Stimulated activated CD4-positive, alpha-beta T cell treated with anti-CD3 and anti-CD28 coated beads, Interleukin-1b, Interleukin-23, amount 100 ng/mL, for 48 hours (primary cell): ENCODE data around the gene DCTPP1.

Experiments used
- DNase-seq: peaks from one replicate; pipeline ENCODE4 v3.0.0-alpha.2; 2020

DCTPP1 gene

DNA sequence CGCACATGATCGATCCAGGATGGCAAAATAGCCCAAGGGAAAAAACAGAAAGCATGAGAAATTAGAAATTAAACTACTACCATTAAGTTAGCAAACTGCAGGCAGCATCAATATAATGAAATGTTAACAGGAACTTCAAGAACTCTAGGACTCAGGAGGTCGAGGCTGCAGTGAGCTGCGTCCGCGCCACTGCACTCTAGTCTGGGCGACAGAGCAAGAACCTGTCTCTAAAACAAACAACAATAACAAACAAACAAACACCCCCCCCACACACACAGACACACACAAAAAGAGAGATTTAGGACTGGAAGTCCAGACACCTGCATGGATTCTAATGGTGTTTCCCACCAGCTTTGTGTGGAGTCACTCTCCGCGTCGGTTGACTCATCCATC is 16.4 kb upstream of the DCTPP1 start:
- no peak for DNase-seq

DNA sequence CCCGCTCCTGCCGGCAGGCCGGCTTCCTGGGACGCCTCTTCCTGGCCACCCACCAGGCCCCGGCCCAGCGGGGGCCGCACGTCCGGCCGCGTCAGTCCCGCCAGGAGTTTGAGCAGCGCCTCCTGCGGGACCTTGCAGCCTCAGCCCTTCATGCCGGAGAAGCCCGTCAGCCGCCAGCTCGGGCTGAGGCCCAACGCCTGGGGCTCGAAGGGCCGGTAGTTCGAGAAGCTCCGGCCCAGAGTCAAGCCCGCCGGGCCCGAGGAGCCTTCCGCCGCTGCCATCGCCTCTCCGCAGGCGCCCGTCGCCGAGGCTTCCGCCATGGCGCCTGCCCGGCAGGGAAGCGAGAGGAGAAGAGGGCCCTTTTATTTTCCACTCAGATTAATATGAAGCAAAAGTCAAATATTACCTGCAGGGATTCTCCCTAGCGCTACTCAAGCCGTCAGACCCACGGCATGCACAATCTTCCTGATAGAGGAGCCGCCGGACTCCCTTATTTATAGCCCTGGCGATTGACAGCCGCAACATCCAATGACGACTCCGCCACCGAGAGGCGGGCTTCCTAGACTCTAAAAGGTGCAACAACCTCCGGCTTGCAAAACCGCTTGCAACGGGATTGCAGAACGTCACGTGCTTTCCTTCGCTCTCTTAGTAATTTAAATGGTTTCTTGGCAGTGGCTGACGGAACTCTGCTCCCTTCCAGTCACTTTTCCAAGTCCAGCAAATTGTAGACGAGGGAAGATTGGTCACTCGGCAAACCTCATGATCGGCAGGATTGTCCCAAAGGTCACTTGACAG is 15.8 kb upstream of the DCTPP1 start, which contains the start of gene SEPHS2:
SEPHS2 (minus strand) TSS at position 467 of the 795 bp plus-strand sequence; CDS start at position 320, 147 bp downstream.
- DNase-seq, result peak; percentile 97

DNA sequence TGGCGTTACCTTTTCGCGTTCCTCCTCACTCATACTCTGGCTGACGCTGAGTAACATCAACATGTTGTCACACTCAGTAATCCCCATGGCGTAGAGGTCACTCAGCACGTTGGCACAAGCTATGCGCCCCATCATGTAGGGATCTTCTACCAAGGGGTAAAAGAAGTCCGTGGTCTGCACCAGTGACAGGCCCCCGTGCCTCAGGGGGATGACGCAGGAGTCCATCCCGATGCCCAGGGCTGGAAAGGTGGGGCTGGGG is 15.2 kb upstream of the DCTPP1 start:
- no peak for DNase-seq

DNA sequence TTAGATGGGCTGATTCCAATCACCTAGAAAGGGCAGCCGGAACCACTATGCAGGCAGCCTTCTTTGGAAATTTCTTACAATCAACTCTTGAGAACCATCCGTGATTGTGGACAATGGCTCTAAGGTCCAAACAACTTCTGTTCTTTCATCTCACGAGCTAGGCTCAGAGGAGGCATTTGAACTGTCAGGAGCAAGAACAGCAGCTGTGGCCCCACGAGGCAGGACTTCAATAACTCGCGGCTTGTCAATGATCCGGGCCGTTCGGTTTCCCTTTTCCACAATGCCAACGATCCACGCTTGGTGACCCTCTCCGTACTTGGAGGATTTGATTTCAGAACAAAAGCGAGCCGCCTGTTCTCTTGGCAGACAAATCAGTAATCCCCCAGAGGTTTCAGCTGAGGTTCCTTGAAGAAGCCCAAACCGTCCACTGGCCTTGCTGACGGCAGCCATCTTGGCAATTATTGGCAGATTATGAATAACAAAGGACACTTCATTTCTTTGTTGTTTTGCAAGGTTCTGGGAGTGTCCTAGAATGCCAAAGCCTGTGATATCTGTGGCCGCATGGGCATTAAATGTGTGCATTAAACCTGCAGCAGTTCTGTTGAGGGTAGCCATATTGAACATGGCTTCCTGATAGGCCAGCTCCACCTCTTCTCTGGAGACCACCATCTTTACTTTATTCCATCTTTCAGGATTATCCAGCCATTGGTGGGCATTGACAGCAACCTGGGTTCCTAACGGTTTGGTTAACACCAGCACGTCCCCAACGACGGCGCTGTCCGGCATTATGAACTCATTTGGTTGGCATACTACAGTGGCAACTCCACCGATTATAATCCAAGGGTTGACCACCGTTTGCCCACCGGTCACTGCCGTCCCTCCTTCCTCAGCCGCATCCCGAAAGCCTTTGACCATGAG is 14.7 kb upstream of the DCTPP1 start:
- DNase-seq, result no peak

DNA sequence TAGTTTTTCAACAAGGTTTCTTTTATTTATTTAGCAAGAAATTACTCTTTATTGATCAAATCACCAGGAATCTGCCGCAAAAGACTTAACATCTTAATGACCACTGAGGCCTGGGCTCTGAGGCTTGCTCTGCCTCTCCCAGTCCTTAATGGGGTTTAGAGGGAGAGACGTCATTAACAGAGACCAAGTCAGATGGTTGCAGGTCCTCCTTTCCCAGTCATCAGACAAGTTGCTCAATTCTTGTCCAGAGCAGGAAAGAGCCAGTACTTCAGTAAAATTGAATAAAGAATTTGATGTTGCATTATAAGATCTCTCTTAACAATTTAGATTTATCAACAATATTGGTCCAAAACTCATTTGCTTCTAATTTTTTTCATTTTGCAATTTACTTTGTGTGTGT is 13.8 kb upstream of the DCTPP1 start:
- DNase-seq, result no peak

DNA sequence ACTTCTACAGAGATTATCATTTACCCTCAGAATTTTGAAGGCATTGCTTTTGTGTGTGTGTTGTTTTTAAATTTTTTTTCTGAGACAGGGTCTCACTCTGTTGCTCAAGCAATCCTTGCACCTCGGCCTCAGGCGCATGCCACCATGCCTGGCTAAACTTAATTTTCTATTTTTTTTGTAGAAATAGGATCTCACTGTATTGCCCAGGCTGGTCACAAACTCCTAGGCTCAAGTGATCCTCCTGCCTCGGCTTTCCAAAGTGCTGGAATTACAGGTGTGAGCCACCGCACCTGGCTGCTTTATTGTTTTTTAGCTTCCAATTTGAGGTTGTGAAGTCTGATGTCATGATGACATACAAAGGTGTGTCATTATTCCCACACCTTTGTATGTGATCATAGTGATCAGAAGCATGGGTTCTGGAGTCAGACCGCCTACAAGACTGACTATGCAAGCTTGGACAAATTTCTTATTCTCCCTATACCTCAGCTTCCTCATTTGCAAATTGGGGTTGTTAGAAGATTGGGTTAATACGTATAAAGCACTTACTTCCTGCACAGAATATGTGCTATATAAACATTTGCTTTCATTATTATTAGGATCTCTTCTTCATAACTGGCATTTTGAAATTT is 10.0 kb upstream of the DCTPP1 start:
- DNase-seq, result no peak

DNA sequence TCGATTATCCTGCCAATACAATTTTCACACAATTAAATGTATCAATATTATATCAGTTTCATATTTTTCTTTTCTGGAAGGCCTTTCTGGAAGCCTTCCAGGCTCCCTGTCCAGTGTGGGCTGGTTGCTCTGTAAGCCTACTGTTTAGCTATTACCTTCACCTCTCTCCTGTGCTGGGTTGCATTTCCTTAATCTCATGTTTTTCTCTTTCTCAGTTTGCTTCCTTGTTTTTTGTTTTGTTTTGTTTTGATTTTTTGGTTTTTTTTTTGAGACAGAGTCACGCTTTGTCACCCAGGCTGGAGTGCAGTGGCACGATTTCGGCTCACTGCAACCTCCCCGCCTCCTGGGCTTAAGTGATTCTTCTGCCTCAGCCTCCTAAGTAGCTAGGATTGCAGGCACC is 9.0 kb upstream of the DCTPP1 start:
- no peak for DNase-seq

DNA sequence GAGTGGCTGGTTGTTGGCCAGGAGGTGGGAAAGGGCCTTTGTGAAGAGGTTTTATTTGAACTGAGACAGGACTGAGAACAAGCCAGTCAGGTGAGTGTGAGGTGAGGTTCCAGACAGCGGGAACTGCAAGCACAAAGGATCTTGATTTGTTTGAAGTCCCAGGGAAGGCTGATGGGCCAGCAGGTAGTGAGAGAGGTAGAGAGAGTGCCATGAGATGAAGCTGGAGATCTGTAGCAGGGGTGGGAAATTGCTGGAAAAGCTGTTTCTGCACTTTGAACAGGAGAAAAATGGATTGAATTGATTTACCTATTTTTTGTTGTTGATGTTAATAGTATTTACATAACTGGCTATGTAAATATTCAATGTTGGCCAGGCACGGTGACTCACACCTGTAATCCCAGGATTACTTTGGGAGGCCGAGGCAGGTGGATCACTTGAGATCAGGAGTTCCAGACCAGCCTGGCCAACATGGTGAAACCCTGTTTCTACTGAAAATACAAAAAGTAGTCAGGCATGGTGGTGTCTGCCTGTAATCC is 7.7 kb upstream of the DCTPP1 start:
- DNase-seq, result no peak

DNA sequence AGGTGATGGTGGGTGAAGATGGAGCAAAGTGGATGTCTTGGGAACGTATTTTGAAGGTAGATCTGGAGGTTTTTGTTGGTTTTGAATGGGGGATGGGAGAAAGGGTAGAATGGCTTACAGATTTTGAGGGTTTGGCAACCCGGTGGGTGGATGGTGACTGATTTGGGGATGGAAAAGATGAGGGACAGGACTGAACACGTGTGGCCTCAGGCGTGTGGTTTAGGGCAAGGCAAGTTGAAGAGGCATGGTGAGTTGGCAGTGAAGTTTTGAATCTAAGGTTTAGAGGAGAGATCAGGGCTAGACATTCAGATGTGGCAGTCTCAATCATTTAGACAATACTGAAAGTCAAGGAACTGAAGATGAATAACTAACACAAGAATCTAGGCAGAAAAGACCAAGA is 5.0 kb upstream of the DCTPP1 start:
- DNase-seq, result peak; percentile 88

DNA sequence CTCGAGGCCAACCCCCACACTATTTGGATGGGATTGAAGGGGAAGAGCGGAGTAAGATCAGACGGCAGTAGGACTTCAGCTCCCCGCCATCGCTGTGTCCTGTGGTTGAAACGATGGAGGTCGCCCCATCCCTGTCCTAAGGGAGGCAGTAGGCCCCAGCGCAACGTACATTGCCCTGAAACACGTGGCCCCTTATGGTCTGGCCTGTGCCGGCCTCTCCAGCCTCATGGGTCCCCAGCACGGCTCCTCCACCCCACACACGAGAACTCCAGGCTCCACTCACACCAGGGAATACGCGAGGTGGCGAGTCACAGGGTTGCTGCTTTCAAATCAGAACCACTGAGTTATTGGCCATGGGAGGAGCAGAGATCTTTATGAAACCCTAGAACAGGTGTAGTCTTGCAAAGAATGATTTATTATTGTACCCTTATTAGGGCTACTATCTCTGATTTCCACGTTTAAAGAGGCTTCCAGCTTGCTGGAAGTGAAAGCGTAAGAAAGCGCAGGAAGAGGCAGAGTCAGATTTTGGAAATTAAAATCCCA is 669 bp upstream of the DCTPP1 start:
- peak; percentile 49 for DNase-seq

DNA sequence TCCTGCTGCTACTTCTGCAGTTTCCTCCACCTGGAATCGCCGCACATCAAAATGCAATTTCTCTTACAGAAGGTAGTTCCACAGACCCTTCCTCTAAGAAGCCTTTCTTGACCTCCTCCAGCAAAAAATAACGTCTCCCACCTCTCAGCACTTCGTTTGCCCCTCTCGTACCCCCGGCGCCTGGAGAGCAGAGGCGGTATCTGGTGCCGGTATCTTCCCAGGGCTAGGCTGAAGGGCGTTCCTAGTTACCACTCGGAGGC is 482 bp downstream of the DCTPP1 start:
- no peak for DNase-seq

DNA sequence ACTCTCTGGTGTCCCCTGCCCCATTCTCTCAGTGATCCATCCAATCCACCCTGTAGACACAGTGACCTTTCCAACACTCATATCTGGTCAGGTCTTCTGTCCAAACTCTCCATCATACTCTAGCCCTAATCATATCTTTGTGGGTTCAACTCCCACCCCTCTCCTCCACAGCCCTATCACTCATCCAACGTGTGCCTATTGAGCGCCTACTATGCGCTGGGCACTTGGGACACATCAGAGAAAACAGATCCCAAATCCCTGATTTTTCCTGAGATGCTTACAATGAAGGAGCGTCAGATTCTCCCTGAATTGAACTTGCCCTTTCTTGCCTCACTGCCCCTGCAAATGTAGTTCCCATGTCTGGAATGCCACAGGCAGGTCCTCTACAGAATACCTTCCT is 1.8 kb downstream of the DCTPP1 start:
- DNase-seq, result no peak

DNA sequence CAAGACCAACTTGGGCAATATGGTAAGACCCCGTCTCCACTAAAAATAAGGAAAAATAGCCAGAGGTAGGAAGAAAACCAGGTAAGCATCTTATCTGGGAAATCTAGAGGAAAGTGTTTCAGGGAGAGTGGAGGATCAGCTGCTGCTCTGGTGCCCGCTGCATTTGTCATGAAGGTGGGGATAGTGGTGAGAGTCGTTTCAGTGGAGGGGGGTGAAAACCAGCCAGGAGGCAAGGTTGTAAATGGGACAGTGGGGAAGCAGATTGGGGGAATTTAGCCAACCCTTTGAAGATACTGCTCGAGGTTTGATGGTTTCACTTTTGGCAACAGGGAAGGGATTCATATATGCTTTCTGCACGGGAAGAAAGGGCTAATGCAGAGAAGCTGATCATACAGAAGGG is 8.8 kb downstream of the DCTPP1 start:
- DNase-seq, result no peak

DNA sequence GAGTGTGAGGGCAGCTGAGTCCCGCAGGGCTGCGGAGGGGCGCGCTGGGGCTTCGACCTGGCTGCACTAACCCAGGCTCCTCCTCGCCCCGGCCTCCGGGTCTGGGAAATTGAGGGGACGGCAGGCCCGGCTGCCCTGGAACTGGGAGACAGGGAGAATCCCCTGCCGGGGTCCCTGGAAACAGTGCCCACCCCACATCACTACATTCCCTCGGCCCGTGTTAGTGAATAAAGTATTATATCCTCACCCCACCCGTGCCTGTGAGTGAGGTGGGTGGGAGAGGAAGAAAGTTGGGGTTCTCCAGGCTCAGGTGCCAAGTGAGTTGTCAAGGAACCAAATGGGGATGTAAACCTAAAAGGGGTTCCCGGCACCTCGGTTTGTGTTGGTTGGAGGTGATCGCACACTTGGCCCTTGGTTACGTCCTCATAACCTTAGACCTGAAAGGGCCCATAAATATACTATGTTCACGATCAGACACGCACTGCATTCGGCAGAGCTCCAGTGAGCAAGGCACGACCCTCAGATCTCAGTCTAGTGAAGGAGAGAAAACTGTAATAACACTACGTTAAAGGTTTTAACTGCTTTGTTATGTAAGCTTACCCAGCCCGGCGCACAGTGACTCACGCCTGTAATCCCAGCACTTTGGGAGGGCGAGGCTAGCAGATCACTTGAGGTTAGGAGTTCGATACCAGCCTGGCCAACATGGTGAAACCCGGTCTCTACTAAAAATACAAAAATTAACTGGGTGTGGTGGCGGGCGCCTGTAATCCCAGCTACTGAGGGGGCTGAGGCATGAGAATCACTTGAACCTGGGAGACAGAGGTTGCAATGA is 11.3 kb downstream of the DCTPP1 start:
- DNase-seq, result no peak

DNA sequence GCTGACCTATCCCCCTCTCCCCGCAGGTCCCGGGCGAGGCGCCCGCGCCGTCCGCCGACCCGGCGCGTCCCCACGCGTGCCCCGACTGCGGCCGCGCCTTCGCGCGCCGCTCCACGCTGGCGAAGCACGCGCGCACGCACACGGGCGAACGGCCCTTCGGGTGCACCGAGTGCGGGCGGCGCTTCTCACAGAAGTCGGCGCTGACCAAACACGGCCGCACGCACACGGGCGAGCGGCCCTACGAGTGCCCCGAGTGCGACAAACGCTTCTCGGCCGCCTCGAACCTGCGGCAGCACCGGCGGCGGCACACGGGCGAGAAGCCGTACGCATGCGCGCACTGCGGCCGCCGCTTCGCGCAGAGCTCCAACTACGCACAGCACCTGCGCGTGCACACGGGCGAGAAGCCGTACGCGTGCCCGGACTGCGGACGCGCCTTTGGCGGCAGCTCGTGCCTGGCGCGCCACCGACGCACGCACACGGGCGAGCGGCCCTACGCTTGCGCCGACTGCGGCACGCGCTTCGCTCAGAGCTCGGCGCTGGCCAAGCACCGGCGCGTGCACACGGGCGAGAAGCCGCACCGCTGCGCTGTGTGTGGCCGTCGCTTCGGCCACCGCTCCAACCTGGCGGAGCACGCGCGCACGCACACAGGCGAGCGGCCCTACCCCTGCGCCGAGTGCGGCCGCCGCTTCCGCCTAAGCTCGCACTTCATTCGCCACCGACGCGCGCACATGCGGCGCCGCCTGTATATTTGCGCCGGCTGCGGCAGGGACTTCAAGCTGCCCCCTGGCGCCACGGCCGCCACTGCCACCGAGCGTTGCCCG is 12.1 kb downstream of the DCTPP1 start:
- DNase-seq, result peak; percentile 89

DNA sequence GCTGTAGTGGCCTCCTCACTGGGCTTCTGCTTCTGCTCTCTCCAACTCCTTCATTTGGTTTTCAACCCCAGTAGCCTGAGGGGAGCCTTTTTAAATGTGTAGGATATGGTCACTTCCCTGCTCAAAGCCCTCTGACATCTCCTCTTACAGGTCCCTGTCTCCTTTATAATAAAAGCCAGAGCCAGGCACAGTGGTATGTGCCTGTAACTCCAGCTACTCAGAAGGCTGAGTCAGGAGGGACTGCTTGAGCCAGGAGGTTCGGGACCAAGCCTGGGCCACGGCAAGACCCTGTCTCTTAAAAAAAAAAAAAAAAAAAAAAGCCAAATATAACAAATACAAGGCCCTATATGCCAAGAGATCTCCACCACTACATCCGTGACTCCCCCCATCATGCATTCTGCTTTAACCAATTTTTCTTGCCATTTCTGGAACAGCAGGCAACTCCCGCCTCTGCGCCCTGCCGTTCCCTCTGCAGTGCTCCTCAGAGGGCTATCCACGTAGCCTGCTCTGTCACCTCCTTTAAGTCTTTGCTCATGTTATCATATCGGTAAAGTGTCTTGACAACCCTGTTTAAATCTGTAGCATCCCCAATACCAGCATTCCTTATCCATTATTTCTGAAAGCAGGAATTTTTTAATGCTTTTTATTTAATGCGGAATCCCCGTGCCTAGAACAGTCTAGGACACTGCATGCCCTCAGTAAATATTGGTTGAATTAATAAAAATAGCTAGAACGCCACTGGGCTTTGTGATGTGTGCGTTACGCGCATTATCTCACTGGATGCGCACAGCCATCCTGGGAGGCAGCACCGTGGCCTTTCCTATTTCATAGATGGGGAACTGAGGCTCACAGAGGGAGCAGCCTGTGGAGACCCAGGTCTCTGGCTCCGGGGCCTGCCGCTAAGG is 13.0 kb downstream of the DCTPP1 start:
- no peak for DNase-seq

DNA sequence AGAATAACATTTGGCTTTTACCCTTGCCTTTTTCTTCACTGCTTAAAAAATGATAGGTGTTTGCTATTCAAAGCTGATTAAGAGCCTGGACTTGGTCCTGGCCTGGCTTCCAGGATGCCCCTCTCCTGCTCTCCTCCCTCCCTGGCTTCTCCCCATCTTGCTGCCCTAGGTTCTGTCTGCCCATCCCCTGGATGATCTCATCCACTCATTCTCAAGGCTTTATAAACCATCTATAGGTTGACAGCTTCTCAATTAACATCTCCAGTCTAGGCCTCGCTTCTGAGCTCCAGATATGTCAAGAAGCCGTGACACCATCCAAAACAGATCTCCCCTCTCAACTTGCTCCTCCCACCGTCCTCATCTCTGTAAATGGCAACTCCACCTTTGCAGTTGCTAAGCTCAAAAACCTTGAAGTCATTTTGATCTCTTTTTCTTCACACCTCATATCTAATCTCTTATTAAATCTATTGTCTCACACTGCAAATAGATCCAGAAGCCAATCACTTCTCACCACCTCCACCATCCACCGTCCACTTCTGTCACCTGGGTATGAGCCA is 13.7 kb downstream of the DCTPP1 start:
- no peak for DNase-seq

DNA sequence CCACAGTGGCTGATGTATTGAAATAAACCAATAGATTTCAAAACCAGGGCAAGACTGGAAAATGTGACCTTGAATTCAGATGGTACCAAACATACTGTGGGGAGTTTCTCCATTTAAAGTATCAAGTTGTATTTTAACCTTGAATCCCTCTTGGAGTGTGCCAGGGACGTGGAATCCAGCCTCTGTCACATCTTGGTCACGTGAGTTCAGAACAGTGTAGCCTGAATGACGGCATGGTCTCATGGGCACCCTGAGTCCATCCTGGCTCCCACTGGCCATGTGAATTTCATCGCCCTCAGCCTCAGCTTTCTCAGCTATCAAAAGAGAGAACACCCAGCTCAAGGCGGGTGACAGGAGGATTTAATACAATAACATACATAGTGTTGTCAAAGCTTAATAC is 15.7 kb downstream of the DCTPP1 start:
- DNase-seq, result no peak

DNA sequence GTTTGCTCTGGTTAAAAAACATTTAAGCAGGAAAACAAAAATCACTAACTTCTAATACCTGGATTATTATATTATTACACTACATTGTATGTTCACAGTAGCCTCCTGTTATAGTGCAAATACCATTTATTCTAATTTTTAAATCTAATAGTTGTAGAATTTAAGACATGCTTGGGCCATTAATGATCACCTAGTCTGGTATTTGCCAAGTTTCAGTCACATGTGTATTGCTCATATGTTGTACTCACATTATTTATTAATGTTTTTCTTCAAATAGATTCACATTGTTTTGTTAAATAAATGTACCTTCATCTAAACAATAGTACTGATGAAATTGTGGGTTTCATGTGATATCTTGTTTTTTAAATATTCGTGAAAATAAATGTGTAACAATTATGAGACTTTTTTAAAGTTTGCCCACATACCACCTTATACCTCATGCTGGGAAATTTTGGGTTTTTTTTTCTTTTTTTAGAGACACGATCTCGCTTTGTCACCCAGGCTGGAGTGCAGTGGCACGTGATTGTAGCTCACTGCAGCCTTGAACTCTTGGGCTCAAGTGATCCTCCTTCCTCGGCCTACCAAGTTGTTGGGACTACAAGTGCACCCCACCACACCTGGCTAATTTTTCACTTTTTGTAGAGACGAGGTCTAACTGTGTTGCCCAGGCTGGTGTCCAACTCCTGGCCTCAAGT is 16.6 kb downstream of the DCTPP1 start:
- no peak for DNase-seq
